Body of pancreas (tissue), 4 donors: Measurements from ENCODE around the gene BIN2. TPM values are rescaled to one million over a fixed set of nuclear protein-coding genes. Genes with fewer than 3 reads are reported as not detected.
"Not testable (repeated sequence)": the region's sequence is repeated elsewhere in the genome, so short reads cannot be mapped to it uniquely, and the experiment has no call there.

ENCODE experiments used
- ATAC-seq: fragments of 150-250 bp; one replicate; pipeline ENCODE4 v1.9.1; 2016
- DNase-seq, 4 donors: peaks; one replicate each; pipeline ENCODE4 v3.0.0-alpha.2; 2019
- H3K27ac ChIP-seq, 4 donors: fragments of 200-600 bp; sonication (generic); 1 replicate in 3 of 4; 2 replicates in 1 of 4; pipeline versions ENCODE4 v1.5.1 to v1.6.1; 2016 to 2019; ENCODE audit warnings: mild to moderate bottlenecking in 1 of 4, mixed read lengths in 1 of 4, moderate library complexity in 1 of 4
- H3K27me3 ChIP-seq, 2 donors: fragments of 200-600 bp; sonication (generic); one replicate each; pipeline ENCODE4 v1.6.0; 2016; ENCODE audit warnings: mild to moderate bottlenecking in 1 of 2
- H3K36me3 ChIP-seq, 2 donors: fragments of 200-600 bp; sonication (generic); replicated peaks in 1 of 2; 2 replicates each; pipeline ENCODE4 v1.5.1; 2016; ENCODE audit warnings: low read depth in 2 of 2; ENCODE audit not compliant: insufficient read depth in 1 of 2
- H3K4me1 ChIP-seq: fragments of 200-600 bp; sonication (generic); one replicate; pipeline ENCODE4 v1.6.0; 2016
- H3K4me3 ChIP-seq, 2 donors: fragments of 200-600 bp; sonication (generic); 1 replicate in 1 of 2; 2 replicates in 1 of 2; pipeline ENCODE4 v1.5.1; 2016 to 2019
- H3K9me3 ChIP-seq, 3 donors: fragments of 200-600 bp; sonication (generic); 1 replicate in 2 of 3; 2 replicates in 1 of 3; pipeline ENCODE4 v1.5.1; 2016
- POLR2A ChIP-seq, 3 donors: fragments of 450-650 bp; IDR thresholded peaks; one replicate each; pipeline ENCODE4 v1.6.1; 2016; ENCODE audit warnings: antibody characterized with exemption in 3 of 3, mild to moderate bottlenecking in 2 of 3
- WGBS, 2 donors: methylation state at CpG; one replicate each; pipeline ENCODE4 v1.1.5; 2017; 5-methylcytosine and 5-hydroxymethylcytosine counted together
- intact Hi-C: fragments of 100-400 bp; cut with DNase I; formaldehyde crosslinking; loops from one replicate; pipeline ENCODE4 v1.15.1; 2023
- total RNA-seq, 2 donors: library from RNA; depleted of rRNA; stranded (reverse); fragments of >200 nt; gene quantifications; one replicate each; pipeline ENCODE4 v1.1.0, GENCODE V29; 2016
- TF ChIP-seq, protein P1 (sequence below), 7 experiments: fragments of 450-650 bp in 4 of 7; fragments of 200-600 bp in 3 of 7; sonication (generic) in 3 of 7; IDR thresholded peaks; one replicate each; pipeline ENCODE4 v1.5.1; 2016 to 2019; ENCODE audit warnings: antibody characterized with exemption in 7 of 7

BIN2 gene
- total RNA-seq, 2 donors from 2014 or later = 1.0 to 1.3 TPM

DNA sequence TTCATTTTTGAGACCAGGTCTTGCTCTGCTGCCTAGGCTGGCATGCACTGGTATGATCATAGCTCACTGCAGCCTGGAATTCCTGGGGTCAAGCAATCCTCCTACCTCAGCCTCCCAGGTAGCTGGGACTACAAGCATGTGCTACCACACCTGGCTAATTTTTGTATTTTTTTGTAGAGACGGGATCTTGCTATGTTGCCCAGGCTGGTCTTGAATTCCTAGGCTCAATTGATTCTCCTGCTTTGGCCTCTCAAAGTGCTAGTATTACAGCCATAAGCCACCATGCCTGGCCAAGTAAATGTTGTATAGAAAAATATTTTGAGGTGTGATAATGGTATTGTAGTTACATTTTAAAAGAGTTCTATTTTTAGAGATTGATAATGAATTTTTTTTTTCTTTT, 12.6 kb downstream of the BIN2 start:
- intact Hi-C loops = no loop called here
- DNase-seq (no peak), ATAC-seq (no peak)
- WGBS, 2 donors = 88 to 93% methylated on average over 1 of the region's 1 CpG
- no peaks in the 10 kb centered on the region for H3K9me3 ChIP-seq
- H3K27ac ChIP-seq = no peak overlapping the region
- no peaks in the 10 kb centered on the region for H3K27me3 ChIP-seq
- no peaks in the 10 kb centered on the region for H3K4me1 ChIP-seq
- no peak for TF ChIP-seq POLR2A (IDR thresholded peaks at IDR 0.05)
- TF ChIP-seq, protein P1, sequence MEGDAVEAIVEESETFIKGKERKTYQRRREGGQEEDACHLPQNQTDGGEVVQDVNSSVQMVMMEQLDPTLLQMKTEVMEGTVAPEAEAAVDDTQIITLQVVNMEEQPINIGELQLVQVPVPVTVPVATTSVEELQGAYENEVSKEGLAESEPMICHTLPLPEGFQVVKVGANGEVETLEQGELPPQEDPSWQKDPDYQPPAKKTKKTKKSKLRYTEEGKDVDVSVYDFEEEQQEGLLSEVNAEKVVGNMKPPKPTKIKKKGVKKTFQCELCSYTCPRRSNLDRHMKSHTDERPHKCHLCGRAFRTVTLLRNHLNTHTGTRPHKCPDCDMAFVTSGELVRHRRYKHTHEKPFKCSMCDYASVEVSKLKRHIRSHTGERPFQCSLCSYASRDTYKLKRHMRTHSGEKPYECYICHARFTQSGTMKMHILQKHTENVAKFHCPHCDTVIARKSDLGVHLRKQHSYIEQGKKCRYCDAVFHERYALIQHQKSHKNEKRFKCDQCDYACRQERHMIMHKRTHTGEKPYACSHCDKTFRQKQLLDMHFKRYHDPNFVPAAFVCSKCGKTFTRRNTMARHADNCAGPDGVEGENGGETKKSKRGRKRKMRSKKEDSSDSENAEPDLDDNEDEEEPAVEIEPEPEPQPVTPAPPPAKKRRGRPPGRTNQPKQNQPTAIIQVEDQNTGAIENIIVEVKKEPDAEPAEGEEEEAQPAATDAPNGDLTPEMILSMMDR (IDR thresholded peaks at IDR 0.05) = no peak
- H3K36me3 ChIP-seq = no peaks in the 10 kb centered on the region
- no peak overlapping the region for H3K4me3 ChIP-seq

GRCh38 chr12:51307655-51308593, 16.1 kb downstream of the BIN2 start:
- no peaks in the 10 kb centered on the region for H3K9me3 ChIP-seq
- H3K4me3 ChIP-seq = no peak overlapping the region
- WGBS, 2 donors = 73 to 78% methylated on average over 6 of the region's 6 CpGs
- H3K27me3 ChIP-seq = no peaks in the 10 kb centered on the region
- no peak overlapping the region for H3K27ac ChIP-seq
- TF ChIP-seq POLR2A (IDR thresholded peaks at IDR 0.05) = no peak
- TF ChIP-seq, protein P1 (IDR thresholded peaks at IDR 0.05) = no peak
- intact Hi-C loops = no loop called here
- H3K4me1 ChIP-seq = no peaks in the 10 kb centered on the region
- no peaks in the 10 kb centered on the region for H3K36me3 ChIP-seq
- DNase-seq (peak in 1 of 4 donors; percentile 25), ATAC-seq (no peak)

DNA sequence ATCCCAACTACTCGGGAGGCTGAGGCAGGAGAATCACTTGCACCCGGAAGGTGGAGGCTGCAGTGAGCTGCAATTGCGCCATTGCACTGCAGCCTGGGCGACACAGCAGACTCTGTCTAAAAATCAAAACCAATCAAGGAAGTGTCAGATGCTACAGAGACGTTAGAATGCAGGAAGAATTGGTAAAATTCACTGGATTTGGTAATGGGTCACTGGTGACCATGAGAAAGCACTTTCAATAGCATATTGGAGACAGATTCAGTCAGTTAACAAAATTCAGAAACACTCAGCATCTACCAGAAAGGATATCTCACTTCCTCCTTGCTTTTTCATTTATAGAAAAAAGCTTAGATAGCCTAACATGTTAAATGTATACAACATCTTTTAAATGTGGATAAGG, 17.5 kb downstream of the BIN2 start:
- DNase-seq = no peak
- no peak for ATAC-seq
- 72 to 92% methylated on average over 5 of the region's 5 CpGs for whole genome bisulfite sequencing, 2 donors
- H3K4me1 ChIP-seq = no peaks in the 10 kb centered on the region
- no peak overlapping the region for H3K27ac ChIP-seq
- TF ChIP-seq, protein P1 (IDR thresholded peaks at IDR 0.05) = no peak
- TF ChIP-seq POLR2A (IDR thresholded peaks at IDR 0.05) = no peak
- H3K36me3 ChIP-seq = no peaks in the 10 kb centered on the region
- H3K4me3 ChIP-seq = no peak overlapping the region
- intact Hi-C loops = no loop called here
- no peaks in the 10 kb centered on the region for H3K27me3 ChIP-seq
- H3K9me3 ChIP-seq = no peaks in the 10 kb centered on the region

- DNase-seq, ATAC-seq, H3K36me3 ChIP-seq, intact Hi-C loops, H3K27ac ChIP-seq, H3K4me1 ChIP-seq, H3K9me3 ChIP-seq, H3K27me3 ChIP-seq, H3K4me3 ChIP-seq: not testable (repeated sequence)
- WGBS, 2 donors = 93% methylated on average over 10 of the region's 10 CpGs
Observed at GRCh38 chr12:51300768-51301167, 23.2 kb downstream of the BIN2 start.

DNA sequence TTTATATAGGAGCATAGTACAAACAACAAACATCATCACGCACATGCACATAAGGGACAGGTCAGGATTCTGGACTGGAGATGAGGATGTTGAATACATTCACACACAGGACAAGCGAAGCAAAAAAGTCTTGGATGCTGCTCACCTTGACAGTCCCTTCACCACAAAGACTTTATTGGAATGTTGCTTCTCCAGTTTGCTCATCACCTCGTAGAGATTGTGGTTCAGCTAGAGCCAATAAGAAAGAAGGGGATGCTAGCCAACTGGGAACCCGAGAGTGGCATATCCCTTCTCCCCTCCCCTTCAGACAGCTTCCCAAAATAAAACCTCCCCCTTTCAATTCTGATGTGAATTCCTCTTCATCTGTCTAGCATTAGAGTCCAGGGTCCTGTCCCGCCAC, 28.3 kb downstream of the BIN2 start:
- Histone ChIP-seq H3K36me3 (no peaks in the 10 kb centered on the region), H3K27ac (no peak overlapping the region), H3K9me3 (no peaks in the 10 kb centered on the region), H3K4me3 (no peak overlapping the region), H3K4me1 (no peaks in the 10 kb centered on the region), H3K27me3 (no peaks in the 10 kb centered on the region)
- ATAC-seq (no peak), DNase-seq (no peak)
- WGBS, 2 donors = 80 to 87% methylated on average over 5 of the region's 5 CpGs
- intact Hi-C loops = no loop called here
- TF ChIP-seq, protein P1 (IDR thresholded peaks at IDR 0.05) = no peak
- no peak for TF ChIP-seq POLR2A (IDR thresholded peaks at IDR 0.05)

- WGBS, 2 donors = 86 to 87% methylated on average over 10 of the region's 10 CpGs
- DNase-seq, H3K36me3 ChIP-seq, intact Hi-C loops, H3K4me1 ChIP-seq, H3K4me3 ChIP-seq, H3K27ac ChIP-seq, ATAC-seq, H3K9me3 ChIP-seq, H3K27me3 ChIP-seq: not testable (repeated sequence)
Observed at GRCh38 chr12:51294097-51294496, 29.9 kb downstream of the BIN2 start.
